HuH-7 (cell line): ENCODE data around the gene MAPKAP1.

Experiments
- DNase-seq: peaks from one replicate; pipeline ENCODE4 v3.0.0; 2011; ENCODE audit warnings: low spot score

MAPKAP1 gene

GRCh38 chr9:125484350-125485282 lies 222.4 kb downstream of the MAPKAP1 start:
- no peak for DNase-seq

- no peak for DNase-seq
These were observed 223.3 kb downstream of the MAPKAP1 start for GRCh38 chr9:125483697-125484096.

- DNase-seq: no peak
These were observed 227.0 kb downstream of the MAPKAP1 start for GRCh38 chr9:125479846-125480615.

- DNase-seq: no peak
These were observed 229.9 kb downstream of the MAPKAP1 start for GRCh38 chr9:125477089-125477544.

GRCh38 chr9:125476645-125477044 lies 230.4 kb downstream of the MAPKAP1 start:
- DNase-seq: peak; percentile 48

GRCh38 chr9:125475385-125475784 lies 231.6 kb downstream of the MAPKAP1 start:
- DNase-seq: no peak

- peak; percentile 65 for DNase-seq
These were observed 233.9 kb downstream of the MAPKAP1 start for GRCh38 chr9:125472926-125473701.

- DNase-seq: no peak
These were observed 234.5 kb downstream of the MAPKAP1 start for GRCh38 chr9:125472562-125472925.

- DNase-seq: no peak
These were observed 236.0 kb downstream of the MAPKAP1 start for GRCh38 chr9:125470767-125471580.

- no peak for DNase-seq
These were observed 236.8 kb downstream of the MAPKAP1 start for GRCh38 chr9:125470189-125470588.

- no peak for DNase-seq
These were observed 238.4 kb downstream of the MAPKAP1 start for GRCh38 chr9:125468646-125469045.

GRCh38 chr9:125467116-125467740 lies 239.8 kb downstream of the MAPKAP1 start:
- DNase-seq: no peak

- DNase-seq: no peak
These were observed 240.6 kb downstream of the MAPKAP1 start for GRCh38 chr9:125466411-125466810.

GRCh38 chr9:125464591-125465385 lies 242.2 kb downstream of the MAPKAP1 start:
- DNase-seq: no peak

- no peak for DNase-seq
These were observed 243.1 kb downstream of the MAPKAP1 start for GRCh38 chr9:125463926-125464325.

GRCh38 chr9:125462861-125463291 lies 244.1 kb downstream of the MAPKAP1 start:
- DNase-seq: peak; percentile 73

GRCh38 chr9:125461636-125462190 lies 245.3 kb downstream of the MAPKAP1 start:
- no peak for DNase-seq

GRCh38 chr9:125460883-125461635 lies 245.9 kb downstream of the MAPKAP1 start:
- no peak for DNase-seq

GRCh38 chr9:125460346-125460745 lies 246.7 kb downstream of the MAPKAP1 start:
- DNase-seq: no peak
